B cell (primary cell): ENCODE measurements around the gene AK9.

Experiments used
- EZH2 ChIP-seq: IDR thresholded peaks from 2 replicates; pipeline ENCODE4 v1.6.1; 2012; ENCODE audit warnings: borderline replicate concordance, low read depth, mild to moderate bottlenecking, moderate library complexity, low read length; ENCODE audit not compliant: insufficient read depth, poor library complexity, severe bottlenecking
- TF ChIP-seq, protein P1 (sequence below): fragments of 200-600 bp; IDR thresholded peaks from one replicate; pipeline ENCODE4 v1.8.0; 2022; ENCODE audit warnings: antibody characterized with exemption, mild to moderate bottlenecking

DNA sequence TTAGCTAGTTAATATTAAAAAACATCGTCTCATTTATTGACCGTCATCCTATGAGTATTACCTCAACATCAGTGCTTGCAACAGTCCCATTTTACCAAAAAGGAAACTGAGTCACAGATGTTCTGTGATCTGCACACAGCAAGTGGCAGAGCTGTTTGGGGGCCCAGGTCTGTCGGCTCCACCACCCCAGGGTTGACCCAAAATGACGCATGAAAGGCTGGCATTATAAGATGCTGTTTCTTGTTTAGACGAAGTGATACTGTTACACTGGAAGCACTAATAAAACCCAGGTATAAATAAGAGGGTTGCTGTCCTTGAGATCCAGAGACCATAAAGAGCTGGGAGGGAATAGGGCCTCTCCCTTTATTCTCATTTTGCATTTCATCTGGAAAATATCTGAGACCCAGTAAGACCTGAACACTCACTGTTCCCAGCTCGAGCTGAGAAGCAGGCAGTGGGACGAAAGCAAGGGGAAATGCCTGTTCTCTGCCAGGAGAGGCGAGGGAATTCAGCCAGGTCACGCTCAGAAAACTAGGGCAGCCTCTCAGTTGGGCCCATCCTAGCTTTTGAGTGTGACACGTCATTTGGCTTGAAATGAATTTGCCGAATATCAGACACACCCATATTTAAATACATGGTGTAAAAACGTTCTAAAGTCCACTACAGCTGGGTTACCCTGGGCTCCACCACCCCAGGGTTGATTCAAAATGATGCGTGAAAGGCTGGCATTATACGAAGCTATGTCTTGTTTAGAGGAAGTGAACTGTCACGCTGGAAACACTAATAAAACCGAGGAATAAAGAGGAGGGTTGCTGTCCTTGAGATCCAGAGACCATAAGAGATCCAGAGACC lies 234.1 kb downstream of the AK9 start:
- TF ChIP-seq, protein P1, sequence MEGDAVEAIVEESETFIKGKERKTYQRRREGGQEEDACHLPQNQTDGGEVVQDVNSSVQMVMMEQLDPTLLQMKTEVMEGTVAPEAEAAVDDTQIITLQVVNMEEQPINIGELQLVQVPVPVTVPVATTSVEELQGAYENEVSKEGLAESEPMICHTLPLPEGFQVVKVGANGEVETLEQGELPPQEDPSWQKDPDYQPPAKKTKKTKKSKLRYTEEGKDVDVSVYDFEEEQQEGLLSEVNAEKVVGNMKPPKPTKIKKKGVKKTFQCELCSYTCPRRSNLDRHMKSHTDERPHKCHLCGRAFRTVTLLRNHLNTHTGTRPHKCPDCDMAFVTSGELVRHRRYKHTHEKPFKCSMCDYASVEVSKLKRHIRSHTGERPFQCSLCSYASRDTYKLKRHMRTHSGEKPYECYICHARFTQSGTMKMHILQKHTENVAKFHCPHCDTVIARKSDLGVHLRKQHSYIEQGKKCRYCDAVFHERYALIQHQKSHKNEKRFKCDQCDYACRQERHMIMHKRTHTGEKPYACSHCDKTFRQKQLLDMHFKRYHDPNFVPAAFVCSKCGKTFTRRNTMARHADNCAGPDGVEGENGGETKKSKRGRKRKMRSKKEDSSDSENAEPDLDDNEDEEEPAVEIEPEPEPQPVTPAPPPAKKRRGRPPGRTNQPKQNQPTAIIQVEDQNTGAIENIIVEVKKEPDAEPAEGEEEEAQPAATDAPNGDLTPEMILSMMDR = no peak
- TF ChIP-seq EZH2 = no peak
